K562 (cell line): Measurements from ENCODE around the gene PUSL1. TPM values are rescaled to one million over a fixed set of nuclear protein-coding genes. Genes with fewer than 3 reads are reported as not detected.

Experiments
- ATAC-seq: fragments of 200-7000 bp; cut with Tn5 transposase; 3 replicates; pipeline ENCODE4 v1.9.1; 2020; ENCODE audit warnings: moderate library complexity
- BruUV-seq: library from RNA; stranded (reverse); fragments of 400-500 nt; replicated peaks from 2 replicates; lab custom pipeline; 2021; lab: Mats Ljungman, UMichigan
- CTCF ChIA-PET: fragments of 300-600 bp; formaldehyde crosslinking; extraction: SDS; loops from one replicate; lab custom pipeline; 2021; ENCODE audit warnings: low intra/inter-chr PET ratio; lab: Yijun Ruan, JAX
- POLR2A ChIA-PET: fragments of 300-600, 350-650 bp; sonication (Branson Sonifier 250); formaldehyde crosslinking; extraction: SDS; loops from one replicate; lab custom pipeline; 2021; ENCODE audit warnings: antibody characterized with exemption, inconsistent platforms; lab: Yijun Ruan, JAX
- DNase-seq, 4 experiments: peaks; one replicate each; pipeline versions ENCODE4 v3.0.0 to v3.0.0-alpha.2; 2011 to 2018; ENCODE audit warnings: low spot score in 3 of 4, mixed read lengths in 3 of 4; ENCODE audit errors: extremely low read depth in 1 of 4
- FAIRE-seq: peaks from 2 replicates; lab custom pipeline; 2011; peaks lifted over from hg19 to GRCh38; lab: Jason Lieb, UNC
- H2AFZ ChIP-seq: 2 replicates; pipeline ENCODE4 v1.6.0; 2011; ENCODE audit warnings: low read depth, low read length, control low read depth, inconsistent platforms
- H3K27ac ChIP-seq: fragments of 200-600 bp; 3 replicates; pipeline ENCODE4 v1.8.0; 2011; ENCODE audit warnings: low read depth, mild to moderate bottlenecking, control low read depth, inconsistent platforms, low read length, moderate library complexity, mixed read lengths; ENCODE audit errors: extremely low read depth
- H3K27me3 ChIP-seq, 2 experiments: fragments of 300-600 bp in 1 of 2; 2 replicates in 1 of 2; 3 replicates in 1 of 2; pipeline versions ENCODE4 v1.6.0 to v1.8.0; 2011; ENCODE audit warnings: inconsistent platforms in 2 of 2, low read length in 2 of 2, mild to moderate bottlenecking in 1 of 2, mixed read lengths in 1 of 2, moderate library complexity in 1 of 2; ENCODE audit not compliant: control insufficient read depth in 2 of 2, insufficient read depth in 2 of 2
- H3K36me3 ChIP-seq: fragments of 300-600 bp; 3 replicates; pipeline ENCODE4 v1.8.0; 2011; ENCODE audit warnings: mild to moderate bottlenecking, low read length, inconsistent platforms; ENCODE audit not compliant: control insufficient read depth, insufficient read depth
- H3K4me1 ChIP-seq, 2 experiments: fragments of 200-600 bp in 1 of 2; replicated peaks in 1 of 2; 2 replicates in 1 of 2; 3 replicates in 1 of 2; pipeline versions ENCODE4 v1.5.1 to v1.8.0; 2011; ENCODE audit warnings: inconsistent platforms in 2 of 2, low read length in 2 of 2, mild to moderate bottlenecking in 1 of 2, mixed read lengths in 1 of 2, moderate library complexity in 1 of 2; ENCODE audit not compliant: control insufficient read depth in 2 of 2, insufficient read depth in 2 of 2
- H3K4me2 ChIP-seq: 2 replicates; pipeline ENCODE4 v1.6.1; 2011; ENCODE audit warnings: low read length, control low read depth, inconsistent platforms, mixed read lengths; ENCODE audit not compliant: insufficient read depth
- H3K4me3 ChIP-seq: fragments of 200-600 bp; sonication (generic), shearing (Covaris generic); 2 replicates; pipeline ENCODE4 v1.5.1; 2016; ENCODE audit warnings: control low read depth, inconsistent platforms
- H3K79me2 ChIP-seq: fragments of 200-600 bp; 3 replicates; pipeline ENCODE4 v1.8.0; 2011; ENCODE audit warnings: low read length, inconsistent platforms; ENCODE audit not compliant: control insufficient read depth, insufficient read depth
- H3K9ac ChIP-seq, 2 experiments: 2 replicates each; pipeline versions ENCODE4 v1.6.0 to v1.6.1; 2011; ENCODE audit warnings: low read depth in 2 of 2, low read length in 2 of 2, control low read depth in 1 of 2, inconsistent platforms in 1 of 2, mild to moderate bottlenecking in 1 of 2, mixed read lengths in 1 of 2; ENCODE audit not compliant: insufficient read depth in 1 of 2
- H3K9me1 ChIP-seq: one replicate; pipeline ENCODE4 v1.6.0; 2011; ENCODE audit warnings: inconsistent platforms, mild to moderate bottlenecking, low read length, moderate library complexity; ENCODE audit not compliant: control insufficient read depth, insufficient read depth
- H3K9me3 ChIP-seq: replicated peaks from 2 replicates; pipeline ENCODE4 v1.5.1; 2011; ENCODE audit warnings: low read depth, low read length, inconsistent platforms; ENCODE audit not compliant: control insufficient read depth, insufficient read depth
- H4K20me1 ChIP-seq: replicated peaks from 2 replicates; pipeline ENCODE4 v1.6.1; 2011; ENCODE audit warnings: low read length, inconsistent platforms, mixed read lengths; ENCODE audit not compliant: control insufficient read depth, insufficient read depth
- BCOR ChIP-seq: fragments of 450-650 bp; IDR thresholded peaks from 2 replicates; pipeline ENCODE4 v1.6.1; 2016
- HDAC3 ChIP-seq: fragments of 450-650 bp; IDR thresholded peaks from 2 replicates; pipeline ENCODE4 v1.6.1; 2018; ENCODE audit warnings: borderline replicate concordance, mild to moderate bottlenecking, moderate library complexity; ENCODE audit not compliant: partially characterized antibody
- HNRNPK ChIP-seq: fragments of 200-400 bp; formaldehyde crosslinking; IDR thresholded peaks from one replicate; pipeline ENCODE4 v1.6.1; 2018; ENCODE audit warnings: mild to moderate bottlenecking, low read depth, low read length; ENCODE audit not compliant: poor library complexity, severe bottlenecking
- JUN ChIP-seq, 2 experiments: sonication (generic) in 1 of 2; formaldehyde crosslinking in 1 of 2; IDR thresholded peaks; 2 replicates each; pipeline versions ENCODE4 v1.6.1 to v1.8.0; 2012 to 2022; ENCODE audit warnings: borderline replicate concordance in 2 of 2, mild to moderate bottlenecking in 2 of 2, improper control_type of control experiment in 1 of 2, low read depth in 1 of 2, low read length in 1 of 2, missing genetic modification reagents in 1 of 2
- KLF10 ChIP-seq: fragments of 250-450 bp; sonication (Bioruptor Pico); IDR thresholded peaks from 2 replicates; pipeline ENCODE4 v1.6.1; 2021; ENCODE audit warnings: matching md5 sums
- MCM2 ChIP-seq: fragments of 450-650 bp; IDR thresholded peaks from 2 replicates; pipeline ENCODE4 v1.6.1; 2017; ENCODE audit warnings: low read depth, mild to moderate bottlenecking
- NFRKB ChIP-seq: fragments of 450-650 bp; IDR thresholded peaks from 2 replicates; pipeline ENCODE4 v1.6.1; 2016; ENCODE audit warnings: low read depth
- PHB2 ChIP-seq: fragments of 450-650 bp; IDR thresholded peaks from 2 replicates; pipeline ENCODE4 v1.6.1; 2017; ENCODE audit warnings: low read depth
- RAD21 ChIP-seq, 2 experiments: fragments of 250-450 bp in 1 of 2; fragments of 450-650 bp in 1 of 2; sonication (Bioruptor Pico) in 1 of 2; formaldehyde crosslinking in 1 of 2; IDR thresholded peaks in 1 of 2; conservative IDR thresholded peaks in 1 of 2; 2 replicates each; pipeline versions ENCODE4 v1.4.0 to v1.8.0; 2020 to 2022; ENCODE audit warnings: mild to moderate bottlenecking in 2 of 2, moderate library complexity in 1 of 2
- RBM25 ChIP-seq: fragments of 200-400 bp; formaldehyde crosslinking; IDR thresholded peaks from 2 replicates; pipeline ENCODE4 v1.6.1; 2018; ENCODE audit warnings: low read length, low read depth, moderate library complexity; ENCODE audit not compliant: severe bottlenecking
- U2AF2 ChIP-seq: fragments of 200-400 bp; formaldehyde crosslinking; optimal IDR thresholded peaks from 2 replicates; pipeline ENCODE3; 2017; ENCODE audit warnings: low read depth, mild to moderate bottlenecking, low read length
- ZNF354B ChIP-seq: fragments of 250-450 bp; sonication (Bioruptor Pico); IDR thresholded peaks from 2 replicates; pipeline ENCODE4 v1.4.0; 2020
- ZNF41 ChIP-seq: fragments of 250-450 bp; sonication (Bioruptor Pico); conservative IDR thresholded peaks from 2 replicates; pipeline ENCODE4 v1.4.0; 2020; ENCODE audit warnings: mild to moderate bottlenecking
- WGBS: fragments of 100-300 bp; shearing (Covaris generic); methylation state at CpG from one replicate; pipeline ENCODE4 v1.1.6; 2016; ENCODE audit warnings: low coverage, mixed read lengths; ENCODE audit not compliant: insufficient coverage; ENCODE audit errors: missing lambda C conversion rate; 5-methylcytosine and 5-hydroxymethylcytosine counted together
- in situ Hi-C: fragments of 300-500 bp; cut with MboI; formaldehyde crosslinking; loops from 4 replicates; pipeline ENCODE4 v1.15.0; 2018; ENCODE audit warnings: inconsistent platforms, mixed read lengths
- intact Hi-C: fragments of 100-400 bp; cut with micrococcal nuclease; formaldehyde crosslinking; loops from 2 replicates; pipeline ENCODE4 v1.14.2; 2022
- polyA plus RNA-seq, 8 experiments: library from polyadenylated mRNA; depleted of rRNA in 4 of 8; stranded (reverse) in 5 of 8; unstranded in 3 of 8; fragments of >200 nt; fragmentation: Nextera tagmentation in 2 of 8; fragmentation: Illumina TruSeq in 1 of 8; extraction: Ambion mirVana in 2 of 8; extraction: Trizol in 1 of 8; gene quantifications; 2 replicates each; pipeline versions ENCODE4 v1.2.1 to v1.2.3, GENCODE V29; 2011 to 2014; ENCODE audit warnings: inconsistent platforms in 1 of 8, missing spikeins in 1 of 8
- total RNA-seq, 7 experiments: library from RNA; depleted of rRNA in 6 of 7; stranded (reverse); fragments of >200 nt in 6 of 7; fragmentation: Illumina TruSeq in 2 of 7; extraction: Trizol in 2 of 7; gene quantifications; 2 replicates each; pipeline versions ENCODE4 v1.2.1 to v1.2.3, GENCODE V29; 2011 to 2021; ENCODE audit warnings: low replicate concordance in 1 of 7
- TF ChIP-seq, protein P1 (sequence below): sonication (generic); formaldehyde crosslinking; IDR thresholded peaks from 2 replicates; pipeline ENCODE4 v1.8.1; 2023; ENCODE audit warnings: mild to moderate bottlenecking, missing genetic modification reagents
- TF ChIP-seq, protein P2 (sequence below): fragments of 250-450 bp; sonication (Bioruptor Pico); IDR thresholded peaks from 2 replicates; pipeline ENCODE4 v1.5.0; 2021
- TF ChIP-seq, protein P3 (sequence below): fragments of 450-650 bp; IDR thresholded peaks from one replicate; pipeline ENCODE4 v1.6.1; 2018; ENCODE audit warnings: mild to moderate bottlenecking, moderate library complexity; ENCODE audit not compliant: partially characterized antibody
- TF ChIP-seq, protein P4 (sequence below): sonication (generic); IDR thresholded peaks from 2 replicates; pipeline ENCODE4 v1.6.1; 2016

PUSL1 gene
- total and polyA plus RNA-seq, 9 of the 15 experiments (the other 6 are each of a cell fraction or from before 2014, with no cell fraction given), result 0.62 to 86.9 (median 13.6) TPM

DNA sequence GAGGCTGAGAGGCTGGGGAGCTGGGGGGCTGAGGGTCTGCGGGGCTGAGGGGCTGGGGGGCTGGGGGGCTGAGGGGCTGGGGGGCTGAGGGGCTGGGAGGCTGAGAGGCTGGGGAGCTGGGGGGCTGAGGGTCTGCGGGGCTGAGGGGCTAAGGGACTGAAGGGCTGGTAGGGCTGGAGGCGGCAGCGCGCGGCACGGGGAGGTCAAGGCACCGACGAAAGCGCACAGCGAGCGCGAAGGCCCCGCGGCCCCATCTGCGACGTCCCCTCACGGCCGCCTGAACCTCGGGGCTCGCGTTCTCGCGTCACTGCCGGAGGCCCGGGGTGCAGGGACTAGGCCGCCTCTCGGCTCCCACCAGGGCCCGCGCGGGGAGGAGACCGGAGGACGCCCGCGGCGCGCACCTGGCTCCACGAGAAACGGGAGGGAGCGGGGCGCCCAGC is 15.7 kb downstream of the PUSL1 start:
- DNase-seq (no peak), ATAC-seq (peak; percentile 64), FAIRE-seq (no peak)
- H3K27ac ChIP-seq, result peak overlapping the region; percentile 89
- CTCF ChIA-PET, result no interaction called here
- intact Hi-C loops, result loop anchor here (2.0 to 5.0 kb wide), 2 partner anchors 15 to 53 kb away; partner anchors contain the start of genes AURKAIP1 and PUSL1
- peaks cover 54% of the 10 kb centered on the region; the same call in 2 of the 3 replicates for H3K36me3 ChIP-seq
- BruUV-seq, result no TSS peak
- POLR2A ChIA-PET, result interaction anchor here (0.6 to 2.1 kb wide), 2 partner anchors 9 to 344 kb away, joined by 4 to 5 read pairs; no protein-coding TSS in a partner anchor
- H3K27me3 ChIP-seq, result no peaks in the 10 kb centered on the region
- H3K4me1 ChIP-seq, result peaks cover 22 to 90% of the 10 kb centered on the region in 2 experiments
- in situ Hi-C loops, result no loop called here
- peaks cover 19% of the 10 kb centered on the region; the same call in 1 of the 2 replicates for H4K20me1 ChIP-seq
- WGBS, result 0% methylated on average over 6 of the region's 41 CpGs
- peaks cover 13% of the 10 kb centered on the region for H3K9me1 ChIP-seq
- peaks cover 67% of the 10 kb centered on the region for H3K79me2 ChIP-seq
- H2AFZ ChIP-seq, result peak overlapping the region; percentile 76
- H3K4me3 ChIP-seq, result peak overlapping the region; percentile 99
- H3K4me2 ChIP-seq, result peak overlapping the region; percentile 85
- peak overlapping the region; percentile 93 to 99 for H3K9ac ChIP-seq
- H3K9me3 ChIP-seq, result no peaks in the 10 kb centered on the region
- TF ChIP-seq, protein P1, sequence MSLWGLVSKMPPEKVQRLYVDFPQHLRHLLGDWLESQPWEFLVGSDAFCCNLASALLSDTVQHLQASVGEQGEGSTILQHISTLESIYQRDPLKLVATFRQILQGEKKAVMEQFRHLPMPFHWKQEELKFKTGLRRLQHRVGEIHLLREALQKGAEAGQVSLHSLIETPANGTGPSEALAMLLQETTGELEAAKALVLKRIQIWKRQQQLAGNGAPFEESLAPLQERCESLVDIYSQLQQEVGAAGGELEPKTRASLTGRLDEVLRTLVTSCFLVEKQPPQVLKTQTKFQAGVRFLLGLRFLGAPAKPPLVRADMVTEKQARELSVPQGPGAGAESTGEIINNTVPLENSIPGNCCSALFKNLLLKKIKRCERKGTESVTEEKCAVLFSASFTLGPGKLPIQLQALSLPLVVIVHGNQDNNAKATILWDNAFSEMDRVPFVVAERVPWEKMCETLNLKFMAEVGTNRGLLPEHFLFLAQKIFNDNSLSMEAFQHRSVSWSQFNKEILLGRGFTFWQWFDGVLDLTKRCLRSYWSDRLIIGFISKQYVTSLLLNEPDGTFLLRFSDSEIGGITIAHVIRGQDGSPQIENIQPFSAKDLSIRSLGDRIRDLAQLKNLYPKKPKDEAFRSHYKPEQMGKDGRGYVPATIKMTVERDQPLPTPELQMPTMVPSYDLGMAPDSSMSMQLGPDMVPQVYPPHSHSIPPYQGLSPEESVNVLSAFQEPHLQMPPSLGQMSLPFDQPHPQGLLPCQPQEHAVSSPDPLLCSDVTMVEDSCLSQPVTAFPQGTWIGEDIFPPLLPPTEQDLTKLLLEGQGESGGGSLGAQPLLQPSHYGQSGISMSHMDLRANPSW, result peak; percentile 42; the same call in 1 of the 2 replicates
- TF ChIP-seq JUN (IDR thresholded peaks at IDR 0.05; ENCODE audit: borderline replicate concordance, low read depth, low read length) (no peak), JUN (CRISPR knock-in tag; IDR thresholded peaks at IDR 0.05; ENCODE audit: borderline replicate concordance) (no peak), HNRNPK (peak; percentile 85), BCOR (no peak), RAD21 (CRISPR knock-in tag; conservative IDR thresholded peaks at IDR 0.05 in 1 of 2, IDR thresholded peaks at IDR 0.05 in 1 of 2) (no peak), NFRKB (no peak), KLF10 (CRISPR knock-in tag) (no peak), HDAC3 (no peak), ZNF41 (no peak), MCM2 (no peak), U2AF2 (no peak), PHB2 (no peak), RBM25 (no peak), ZNF354B (no peak)
- TF ChIP-seq, protein P2, sequence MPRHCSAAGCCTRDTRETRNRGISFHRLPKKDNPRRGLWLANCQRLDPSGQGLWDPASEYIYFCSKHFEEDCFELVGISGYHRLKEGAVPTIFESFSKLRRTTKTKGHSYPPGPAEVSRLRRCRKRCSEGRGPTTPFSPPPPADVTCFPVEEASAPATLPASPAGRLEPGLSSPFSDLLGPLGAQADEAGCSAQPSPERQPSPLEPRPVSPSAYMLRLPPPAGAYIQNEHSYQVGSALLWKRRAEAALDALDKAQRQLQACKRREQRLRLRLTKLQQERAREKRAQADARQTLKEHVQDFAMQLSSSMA, result no peak
- TF ChIP-seq, protein P3, sequence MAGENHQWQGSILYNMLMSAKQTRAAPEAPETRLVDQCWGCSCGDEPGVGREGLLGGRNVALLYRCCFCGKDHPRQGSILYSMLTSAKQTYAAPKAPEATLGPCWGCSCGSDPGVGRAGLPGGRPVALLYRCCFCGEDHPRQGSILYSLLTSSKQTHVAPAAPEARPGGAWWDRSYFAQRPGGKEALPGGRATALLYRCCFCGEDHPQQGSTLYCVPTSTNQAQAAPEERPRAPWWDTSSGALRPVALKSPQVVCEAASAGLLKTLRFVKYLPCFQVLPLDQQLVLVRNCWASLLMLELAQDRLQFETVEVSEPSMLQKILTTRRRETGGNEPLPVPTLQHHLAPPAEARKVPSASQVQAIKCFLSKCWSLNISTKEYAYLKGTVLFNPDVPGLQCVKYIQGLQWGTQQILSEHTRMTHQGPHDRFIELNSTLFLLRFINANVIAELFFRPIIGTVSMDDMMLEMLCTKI, result no peak
- TF ChIP-seq, protein P4, sequence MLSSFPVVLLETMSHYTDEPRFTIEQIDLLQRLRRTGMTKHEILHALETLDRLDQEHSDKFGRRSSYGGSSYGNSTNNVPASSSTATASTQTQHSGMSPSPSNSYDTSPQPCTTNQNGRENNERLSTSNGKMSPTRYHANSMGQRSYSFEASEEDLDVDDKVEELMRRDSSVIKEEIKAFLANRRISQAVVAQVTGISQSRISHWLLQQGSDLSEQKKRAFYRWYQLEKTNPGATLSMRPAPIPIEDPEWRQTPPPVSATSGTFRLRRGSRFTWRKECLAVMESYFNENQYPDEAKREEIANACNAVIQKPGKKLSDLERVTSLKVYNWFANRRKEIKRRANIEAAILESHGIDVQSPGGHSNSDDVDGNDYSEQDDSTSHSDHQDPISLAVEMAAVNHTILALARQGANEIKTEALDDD, result no peak
